Subcutaneous abdominal adipose tissue (tissue), 5 donors: ENCODE data around the gene OLFML2B.

Source experiments
- H3K27ac ChIP-seq: one replicate; pipeline ENCODE4 v1.7.0; 2013; ENCODE audit warnings: low read depth, mild to moderate bottlenecking, inconsistent platforms, low read length, moderate library complexity
- H3K27me3 ChIP-seq, 5 donors: one replicate each; pipeline ENCODE4 v1.7.0; 2013; ENCODE audit warnings: low read length in 5 of 5, inconsistent platforms in 1 of 5; ENCODE audit not compliant: control insufficient read depth in 5 of 5, insufficient read depth in 4 of 5
- H3K36me3 ChIP-seq, 5 donors: one replicate each; pipeline ENCODE4 v1.7.0; 2013; ENCODE audit warnings: low read length in 5 of 5; ENCODE audit not compliant: control insufficient read depth in 5 of 5, insufficient read depth in 5 of 5
- H3K4me1 ChIP-seq, 5 donors: one replicate each; pipeline ENCODE4 v1.7.0; 2013; ENCODE audit warnings: low read length in 5 of 5, mild to moderate bottlenecking in 3 of 5, moderate library complexity in 1 of 5; ENCODE audit not compliant: control insufficient read depth in 5 of 5, insufficient read depth in 5 of 5
- H3K4me3 ChIP-seq, 5 donors: one replicate each; pipeline ENCODE4 v1.7.0; 2013; ENCODE audit warnings: low read length in 5 of 5, low read depth in 1 of 5
- H3K9ac ChIP-seq, 5 donors: one replicate each; pipeline ENCODE4 v1.7.0; 2013; ENCODE audit warnings: low read length in 5 of 5, mild to moderate bottlenecking in 4 of 5, moderate library complexity in 3 of 5
- H3K9me3 ChIP-seq, 5 donors: one replicate each; pipeline ENCODE4 v1.7.0; 2013; ENCODE audit warnings: low read length in 5 of 5; ENCODE audit not compliant: control insufficient read depth in 5 of 5
- donor health status: healthy.
- donor health status: healthy.
- donor health status: healthy.
- donor health status: healthy.
- donor health status: healthy.

OLFML2B gene

GRCh38 chr1:162038624-162039023, 15.0 kb upstream of the OLFML2B start:
- Histone ChIP-seq H3K9me3 (no peaks in the 10 kb centered on the region), H3K36me3 (no peaks in the 10 kb centered on the region), H3K27ac (no peak overlapping the region), H3K4me3 (no peak overlapping the region), H3K4me1 (no peaks in the 10 kb centered on the region), H3K9ac (no peak overlapping the region), H3K27me3 (peaks cover 0 to 8% (median 4%) of the 10 kb centered on the region in 5 donors)

GRCh38 chr1:162036163-162036562, 12.5 kb upstream of the OLFML2B start:
- no peaks in the 10 kb centered on the region for H3K9me3 ChIP-seq
- no peak overlapping the region for H3K9ac ChIP-seq
- no peak overlapping the region for H3K27ac ChIP-seq

GRCh38 chr1:162035241-162035640, 11.6 kb upstream of the OLFML2B start:
- Histone ChIP-seq H3K36me3 (no peaks in the 10 kb centered on the region), H3K9me3 (no peaks in the 10 kb centered on the region), H3K27me3 (peaks cover 0 to 13% (median 4%) of the 10 kb centered on the region in 5 donors), H3K4me1 (no peaks in the 10 kb centered on the region), H3K9ac (no peak overlapping the region), H3K4me3 (no peak overlapping the region), H3K27ac (no peak overlapping the region)

More at GRCh38 chr1:162036163-162036562, 12.5 kb upstream of the OLFML2B start:
- Histone ChIP-seq H3K36me3 (no peaks in the 10 kb centered on the region), H3K4me3 (no peak overlapping the region), H3K27me3 (peaks cover 0 to 10% (median 4%) of the 10 kb centered on the region in 5 donors), H3K4me1 (no peaks in the 10 kb centered on the region)

GRCh38 chr1:162033428-162033827, 9.8 kb upstream of the OLFML2B start:
- H3K4me3 ChIP-seq, result no peak overlapping the region
- H3K9me3 ChIP-seq, result no peaks in the 10 kb centered on the region
- no peak overlapping the region for H3K27ac ChIP-seq
- H3K9ac ChIP-seq, result no peak overlapping the region
- peaks cover 0 to 13% (median 6%) of the 10 kb centered on the region in 5 donors for H3K27me3 ChIP-seq
- H3K4me1 ChIP-seq, result peaks cover 0 to 5% (median 0%) of the 10 kb centered on the region in 5 donors
- H3K36me3 ChIP-seq, result no peaks in the 10 kb centered on the region

- H3K9me3 ChIP-seq, result peaks cover 0 to 4% (median 0%) of the 10 kb centered on the region in 5 donors
Observed at GRCh38 chr1:162030759-162031280, 7.2 kb upstream of the OLFML2B start.

DNA sequence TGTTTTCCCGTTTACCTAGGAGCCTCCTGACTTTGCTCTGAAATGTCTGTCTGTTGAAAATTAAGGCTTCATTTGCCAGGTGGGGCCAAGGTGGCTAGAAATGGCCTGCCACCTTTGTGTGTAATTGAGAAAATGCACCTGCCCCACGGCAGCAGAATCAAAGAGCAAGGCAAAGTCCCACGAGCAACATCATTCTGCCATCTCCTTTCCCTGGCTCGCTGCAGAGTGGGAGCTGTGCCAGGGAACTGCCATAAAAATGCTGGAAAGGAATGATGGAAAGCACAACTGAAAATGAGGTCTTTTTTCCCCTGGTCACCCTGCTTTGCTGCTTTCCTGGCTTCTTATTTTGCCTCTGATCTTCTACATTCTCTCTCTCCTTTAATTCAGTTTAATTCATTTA, 5.5 kb upstream of the OLFML2B start:
- Histone ChIP-seq H3K9me3 (peaks cover 0 to 4% (median 0%) of the 10 kb centered on the region in 5 donors), H3K27me3 (peaks cover 0 to 11% (median 5%) of the 10 kb centered on the region in 5 donors), H3K36me3 (no peaks in the 10 kb centered on the region), H3K9ac (no peak overlapping the region), H3K4me3 (no peak overlapping the region), H3K27ac (no peak overlapping the region), H3K4me1 (peaks cover 0 to 9% (median 5%) of the 10 kb centered on the region in 5 donors)

More at GRCh38 chr1:162030759-162031280, 7.2 kb upstream of the OLFML2B start:
- peaks cover 0 to 13% (median 6%) of the 10 kb centered on the region in 5 donors for H3K27me3 ChIP-seq
- H3K9ac ChIP-seq, result no peak overlapping the region
- peaks cover 0 to 5% (median 0%) of the 10 kb centered on the region in 5 donors for H3K4me1 ChIP-seq
- H3K36me3 ChIP-seq, result no peaks in the 10 kb centered on the region
- H3K27ac ChIP-seq, result no peak overlapping the region
- H3K4me3 ChIP-seq, result no peak overlapping the region

- H3K9ac ChIP-seq, result no peak overlapping the region
- peaks cover 0 to 4% (median 0%) of the 10 kb centered on the region in 5 donors for H3K9me3 ChIP-seq
- H3K4me1 ChIP-seq, result peaks cover 0 to 14% (median 10%) of the 10 kb centered on the region in 5 donors
- H3K4me3 ChIP-seq, result no peak overlapping the region
- H3K27me3 ChIP-seq, result peaks cover 0 to 12% (median 7%) of the 10 kb centered on the region in 5 donors
- no peaks in the 10 kb centered on the region for H3K36me3 ChIP-seq
- H3K27ac ChIP-seq, result no peak overlapping the region
Observed at GRCh38 chr1:162028726-162029125, 5.1 kb upstream of the OLFML2B start.

DNA sequence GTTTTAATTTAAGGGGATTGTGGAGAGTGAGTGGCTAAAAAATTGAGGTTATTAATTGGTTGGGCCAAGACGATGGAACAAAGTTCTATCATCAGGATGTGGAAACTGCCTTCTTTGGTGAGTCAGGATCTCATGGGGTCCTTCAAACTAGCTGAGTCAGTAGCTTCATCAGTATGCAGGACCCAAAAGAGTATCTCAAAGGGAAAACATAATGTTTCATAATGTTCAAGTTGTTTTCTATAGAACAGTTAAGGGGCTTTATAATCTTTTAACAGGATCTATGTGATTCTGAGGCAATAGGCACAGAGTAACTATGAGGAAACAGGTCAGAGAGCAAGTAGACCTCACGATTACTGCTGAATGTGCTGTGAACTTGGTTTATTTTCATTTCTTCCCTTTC, 3.2 kb upstream of the OLFML2B start:
- Histone ChIP-seq H3K9me3 (peaks cover 0 to 4% (median 0%) of the 10 kb centered on the region in 5 donors), H3K27ac (no peak overlapping the region), H3K36me3 (no peaks in the 10 kb centered on the region), H3K9ac (no peak overlapping the region), H3K27me3 (peaks cover 0 to 23% (median 9%) of the 10 kb centered on the region in 5 donors), H3K4me3 (no peak overlapping the region), H3K4me1 (peaks cover 0 to 31% (median 23%) of the 10 kb centered on the region in 5 donors)

GRCh38 chr1:162025541-162025940, 1.9 kb upstream of the OLFML2B start:
- Histone ChIP-seq H3K4me1 (peaks cover 0 to 43% (median 27%) of the 10 kb centered on the region in 5 donors), H3K9ac (no peak overlapping the region), H3K9me3 (peaks cover 0 to 4% (median 0%) of the 10 kb centered on the region in 5 donors), H3K36me3 (no peaks in the 10 kb centered on the region), H3K27ac (no peak overlapping the region), H3K4me3 (no peak overlapping the region), H3K27me3 (peaks cover 0 to 23% (median 9%) of the 10 kb centered on the region in 5 donors)

GRCh38 chr1:162023181-162023546, 505 bp downstream of the OLFML2B start:
- H3K27ac ChIP-seq, result no peak overlapping the region
- H3K4me3 ChIP-seq, result peak overlapping the region; percentile 68 to 81 (median 75)
- peaks cover 0 to 52% (median 34%) of the 10 kb centered on the region in 5 donors for H3K4me1 ChIP-seq
- H3K9me3 ChIP-seq, result peaks cover 0 to 4% (median 0%) of the 10 kb centered on the region in 5 donors
- peaks cover 0 to 3% (median 0%) of the 10 kb centered on the region in 5 donors for H3K36me3 ChIP-seq
- H3K9ac ChIP-seq, result peak overlapping the region in 2 of 5 donors; percentile 49 to 56
- H3K27me3 ChIP-seq, result peaks cover 0 to 20% (median 7%) of the 10 kb centered on the region in 5 donors
